ENCODE results near the gene PPP3R2. TPM values are rescaled to one million over a fixed set of nuclear protein-coding genes. Genes with fewer than 3 reads are reported as not detected.

Gene PPP3R2, protein sequence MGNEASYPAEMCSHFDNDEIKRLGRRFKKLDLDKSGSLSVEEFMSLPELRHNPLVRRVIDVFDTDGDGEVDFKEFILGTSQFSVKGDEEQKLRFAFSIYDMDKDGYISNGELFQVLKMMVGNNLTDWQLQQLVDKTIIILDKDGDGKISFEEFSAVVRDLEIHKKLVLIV
- not detected in 2 replicates for total RNA-seq (2013; cell fraction: nucleolus; rRNA removed)
- total RNA-seq (2014; rRNA removed): not detected in 2 replicates
- total RNA-seq (2014; rRNA removed; fragmentation: Illumina TruSeq; extraction: Trizol): not detected in 2 replicates
- total RNA-seq (2021): not detected in 2 replicates
- not detected for polyA plus RNA-seq (2011; ENCODE audit: low read depth)
- not detected in 2 replicates for polyA plus RNA-seq (2011; rRNA removed)
- polyA plus RNA-seq (2011; cell fraction: cytosol; rRNA removed): not detected in 2 replicates
- polyA plus RNA-seq (2011; cell fraction: nucleus; rRNA removed): not detected in 2 replicates
- not detected in 2 replicates for polyA plus RNA-seq (2012)
- polyA plus RNA-seq (2014; fragmentation: Illumina TruSeq; extraction: Trizol): not detected in 2 replicates
- not detected for polyA plus RNA-seq (2014; fragmentation: Nextera tagmentation; extraction: Ambion mirVana)
- polyA plus RNA-seq (2014; rRNA removed): not detected in 2 replicates
- polyA plus RNA-seq (2016; fragmentation: Nextera tagmentation; extraction: Ambion mirVana): not detected
- polyA minus RNA-seq (2011; rRNA and poly(A)+ RNA removed): not detected in 2 replicates
- not detected in 2 replicates for polyA minus RNA-seq (2011; cell fraction: cytosol; rRNA and poly(A)+ RNA removed)
- not detected in 2 replicates for polyA minus RNA-seq (2011; cell fraction: nucleus; rRNA and poly(A)+ RNA removed)
- Bru-seq, nascent RNA: not detected
- BruChase-seq, experiment 1, labeled RNA remaining after a 6-hour chase: not detected
- BruChase-seq, experiment 2, labeled RNA remaining after a 2-hour chase: not detected
- long read RNA-seq, experiment 1: 0 reads
- long read RNA-seq, experiment 2: 0 reads

DNA sequence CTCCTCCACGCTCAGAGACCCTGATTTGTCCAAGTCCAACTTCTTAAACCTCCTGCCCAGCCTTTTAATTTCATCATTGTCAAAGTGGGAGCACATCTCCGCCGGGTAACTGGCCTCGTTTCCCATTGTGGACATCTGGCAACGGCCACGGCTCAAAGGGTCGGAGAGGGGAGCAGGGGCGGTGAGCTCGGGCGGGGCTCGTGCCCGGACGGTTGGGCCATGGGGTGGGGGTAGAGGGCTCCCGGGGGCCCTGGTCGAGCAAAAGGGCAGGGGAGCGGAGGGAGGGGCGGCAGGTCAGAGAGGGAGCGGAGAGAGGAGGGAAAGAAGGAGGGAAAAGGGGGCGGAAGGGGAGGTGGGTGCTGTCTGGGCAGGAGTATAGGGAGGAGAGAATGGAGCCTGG, at the start of gene PPP3R2:
Gene PPP3R2 (minus strand): TSS at position 174 of the 400 bp plus-strand sequence. CDS start 48 bp downstream, at position 126.
- Histone ChIP-seq H3K4me3 (no peak within 1 kb of the TSS), H3K9me3 (replicated peaks; ENCODE audit: control insufficient read depth, insufficient read depth, low read length) (no peaks in the 10 kb centered on the region), H3K27ac (ENCODE audit: control insufficient read depth, insufficient read depth) (no peak within 1 kb of the TSS), H3K9ac (ENCODE audit: control insufficient read depth, insufficient read depth, low read length) (no peak within 1 kb of the TSS), H3K79me2 (ENCODE audit: control insufficient read depth, insufficient read depth, low read length) (no peaks in the 10 kb centered on the region), H3K27me3 (replicated peaks in 1 of 2; ENCODE audit: control insufficient read depth in 2 of 2, insufficient read depth in 2 of 2, low read length in 1 of 2) (peaks cover 0 to 3% of the 10 kb centered on the region in 2 experiments; a peak in 1 of 4 replicates), H4K20me1 (ENCODE audit: control insufficient read depth, insufficient read depth) (no peaks in the 10 kb centered on the region), H3K4me2 (ENCODE audit: control insufficient read depth, insufficient read depth) (no peak within 1 kb of the TSS), H3K36me3 (ENCODE audit: control insufficient read depth in 2 of 2, insufficient read depth in 2 of 2, low read length in 1 of 2) (no peaks in the 10 kb centered on the region), H3K4me1 (ENCODE audit: control insufficient read depth, insufficient read depth, low read length) (no peaks in the 10 kb centered on the region), H2AFZ (ENCODE audit: control insufficient read depth, low read depth, low read length) (no peak within 1 kb of the TSS)
- intact Hi-C loops (cut with micrococcal nuclease; ENCODE audit: unreplicated experiment) (no loop called here), in situ Hi-C loops (cut with MboI) (no loop called here)
- no TSS peak for BruUV-seq (replicated peaks)
- no peak for ATAC-seq
- no peak for DNase-seq (ENCODE audit: low read depth, low spot score)
- ChIA-PET CTCF (no interaction called here), RAD21 (ENCODE audit: unreplicated experiment) (no interaction called here), POLR2A (no interaction called here), SMC1A (ENCODE audit: uncharacterized antibody, unreplicated experiment) (no interaction called here)
- no peak for FAIRE-seq
- TF ChIP-seq, protein P1, sequence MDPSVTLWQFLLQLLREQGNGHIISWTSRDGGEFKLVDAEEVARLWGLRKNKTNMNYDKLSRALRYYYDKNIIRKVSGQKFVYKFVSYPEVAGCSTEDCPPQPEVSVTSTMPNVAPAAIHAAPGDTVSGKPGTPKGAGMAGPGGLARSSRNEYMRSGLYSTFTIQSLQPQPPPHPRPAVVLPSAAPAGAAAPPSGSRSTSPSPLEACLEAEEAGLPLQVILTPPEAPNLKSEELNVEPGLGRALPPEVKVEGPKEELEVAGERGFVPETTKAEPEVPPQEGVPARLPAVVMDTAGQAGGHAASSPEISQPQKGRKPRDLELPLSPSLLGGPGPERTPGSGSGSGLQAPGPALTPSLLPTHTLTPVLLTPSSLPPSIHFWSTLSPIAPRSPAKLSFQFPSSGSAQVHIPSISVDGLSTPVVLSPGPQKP (IDR thresholded peaks at IDR 0.05; ENCODE audit: low read depth, low read length): no peak
- no peak for TF ChIP-seq SMAD5 (IDR thresholded peaks at IDR 0.05; ENCODE audit: low read depth)
- no peak for TF ChIP-seq MXI1 (IDR thresholded peaks at IDR 0.05; ENCODE audit: low read depth, low read length)
- 50% methylated on average over 7 of the region's 19 CpGs for WGBS (ENCODE audit: insufficient coverage, insufficient replicate concordance, low lambda C conversion rate, missing lambda C conversion rate)
